EL (cell line): ENCODE data around the gene GALE.
A peak's percentile ranks its signal among the peaks of the same experiment; 100 is the strongest.
"Not testable (repeated sequence)": the region's sequence is repeated elsewhere in the genome, so short reads cannot be mapped to it uniquely, and the experiment has no call there.

Experiments used
- DNase-seq: peaks from one replicate; pipeline ENCODE4 v3.0.0-alpha.2; 2016

The GALE gene

GRCh38 chr1:23800400-23801337, at the start of gene GALE:
Gene GALE, minus strand, starts transcription at chr1:23800754. Its CDS starts 1,747 bp downstream, at chr1:23799007.
- peak; percentile 96 for DNase-seq

GRCh38 chr1:23848673-23849616, 48.4 kb upstream of the GALE start:
- no peak for DNase-seq

DNA sequence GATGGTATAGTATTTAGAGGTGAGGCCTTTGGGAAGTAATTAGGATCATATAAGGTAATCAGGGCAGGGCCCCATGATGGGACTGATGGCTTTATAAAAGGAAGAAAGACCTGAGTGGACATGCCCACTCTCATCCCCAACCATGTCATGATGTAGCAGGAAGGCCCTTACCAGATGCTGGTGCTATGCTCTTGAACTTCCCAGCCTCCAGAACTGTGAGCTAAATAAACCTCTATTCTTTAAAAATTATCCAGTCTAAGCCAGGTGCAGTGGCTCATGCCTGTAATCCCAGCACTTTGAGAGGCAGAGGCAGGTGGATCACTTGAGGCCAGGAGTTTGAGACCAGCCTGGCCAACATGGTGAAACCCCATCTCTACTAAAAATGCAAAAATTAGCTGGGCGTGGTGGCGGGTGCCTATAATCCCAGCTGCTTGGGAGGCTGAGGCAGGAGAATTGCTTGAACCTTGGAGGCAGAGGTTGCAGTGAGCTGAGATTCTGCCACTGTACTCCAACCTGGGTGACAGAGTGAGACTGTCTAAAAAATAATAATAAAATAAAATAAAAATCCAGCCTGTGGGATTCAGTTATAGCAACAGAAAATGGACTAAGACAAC, 47.0 kb upstream of the GALE start:
- DNase-seq, result not testable (repeated sequence)

GRCh38 chr1:23845163-23845562, 44.6 kb upstream of the GALE start:
- DNase-seq, result no peak

GRCh38 chr1:23843644-23844043, 43.1 kb upstream of the GALE start:
- no peak for DNase-seq

DNA sequence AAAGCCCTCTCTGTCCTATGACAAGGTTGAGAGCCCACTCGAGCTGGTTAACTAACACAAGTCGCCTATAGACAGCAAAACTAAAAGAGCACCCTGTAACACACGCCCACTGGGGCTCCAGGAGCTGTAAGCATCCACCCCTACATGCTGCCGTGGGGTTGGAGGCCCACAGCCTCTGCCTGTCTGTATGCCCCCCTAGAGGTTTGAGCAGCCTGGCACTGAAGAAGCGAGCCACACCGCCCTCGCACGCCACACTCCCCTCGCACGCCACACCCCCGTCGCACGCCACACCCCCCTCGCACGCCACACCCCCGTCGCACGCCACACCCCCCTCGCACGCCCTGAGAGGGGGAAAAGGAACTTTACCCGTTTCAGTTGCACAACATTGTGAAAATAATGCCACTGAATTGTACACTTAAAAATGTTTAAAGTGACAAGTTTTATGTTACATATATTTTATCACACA, 37.9 kb upstream of the GALE start:
- peak; percentile 60 for DNase-seq

- no peak for DNase-seq
Measured at GRCh38 chr1:23837908-23838307, 37.4 kb upstream of the GALE start.

DNA sequence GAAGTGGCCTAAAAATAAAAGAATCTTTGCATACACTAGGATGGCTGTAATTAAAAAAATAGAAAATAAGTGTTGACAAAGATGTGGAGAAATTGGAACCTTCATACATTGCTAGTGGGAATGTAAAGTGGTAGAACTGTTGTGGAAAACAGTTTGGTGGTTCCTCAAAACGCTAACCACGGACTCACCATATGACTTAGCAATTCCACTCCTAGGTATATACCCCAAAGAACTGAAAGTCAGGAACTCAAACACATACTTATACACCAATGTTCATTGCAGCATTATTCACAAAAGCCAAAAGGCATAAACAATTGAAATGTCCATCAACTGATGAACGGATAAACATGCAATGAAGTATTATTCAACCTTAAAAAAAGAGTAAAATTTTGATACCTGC, 35.5 kb upstream of the GALE start:
- DNase-seq, result no peak

DNA sequence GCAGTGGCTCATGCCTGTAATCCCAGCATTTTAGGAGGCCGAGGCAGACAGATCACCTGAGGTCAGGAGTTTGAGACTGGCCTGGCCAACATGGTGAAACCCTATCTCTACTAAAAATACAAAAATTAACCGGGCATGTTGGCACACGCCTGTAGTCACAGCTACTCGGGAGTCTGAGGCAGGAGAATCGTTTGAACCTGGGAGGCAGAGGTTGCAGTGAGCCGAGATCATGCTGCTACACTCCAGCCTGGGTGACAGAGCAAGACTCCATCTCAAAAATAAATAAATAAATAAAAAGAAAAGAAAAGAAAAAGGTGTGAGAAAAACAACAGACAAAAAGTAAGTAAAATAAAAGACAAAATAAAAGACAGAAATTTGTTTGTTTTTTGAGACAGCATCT, 33.6 kb upstream of the GALE start:
- not testable (repeated sequence) for DNase-seq

DNA sequence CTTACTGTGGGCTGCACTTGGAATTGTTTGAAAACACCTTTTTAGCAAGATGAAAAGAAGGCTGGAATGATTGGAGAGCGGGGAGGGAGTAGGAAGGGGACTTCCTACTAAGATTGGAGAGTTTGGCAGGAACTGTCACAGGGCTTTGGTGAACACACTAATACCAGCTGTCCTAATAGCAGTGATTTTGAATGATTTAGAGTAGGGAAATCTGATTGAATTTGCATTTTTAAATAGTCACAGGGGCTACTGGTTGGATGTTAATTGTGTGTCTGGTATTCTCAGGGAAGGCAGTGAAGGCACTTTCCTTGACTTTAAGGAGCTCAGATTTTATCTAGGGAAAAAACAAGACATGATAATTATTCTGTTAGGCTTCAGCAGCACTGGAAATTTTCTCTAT, 27.2 kb upstream of the GALE start:
- no peak for DNase-seq

GRCh38 chr1:23826590-23826989, 26.0 kb upstream of the GALE start:
- DNase-seq, result not testable (repeated sequence)

DNA sequence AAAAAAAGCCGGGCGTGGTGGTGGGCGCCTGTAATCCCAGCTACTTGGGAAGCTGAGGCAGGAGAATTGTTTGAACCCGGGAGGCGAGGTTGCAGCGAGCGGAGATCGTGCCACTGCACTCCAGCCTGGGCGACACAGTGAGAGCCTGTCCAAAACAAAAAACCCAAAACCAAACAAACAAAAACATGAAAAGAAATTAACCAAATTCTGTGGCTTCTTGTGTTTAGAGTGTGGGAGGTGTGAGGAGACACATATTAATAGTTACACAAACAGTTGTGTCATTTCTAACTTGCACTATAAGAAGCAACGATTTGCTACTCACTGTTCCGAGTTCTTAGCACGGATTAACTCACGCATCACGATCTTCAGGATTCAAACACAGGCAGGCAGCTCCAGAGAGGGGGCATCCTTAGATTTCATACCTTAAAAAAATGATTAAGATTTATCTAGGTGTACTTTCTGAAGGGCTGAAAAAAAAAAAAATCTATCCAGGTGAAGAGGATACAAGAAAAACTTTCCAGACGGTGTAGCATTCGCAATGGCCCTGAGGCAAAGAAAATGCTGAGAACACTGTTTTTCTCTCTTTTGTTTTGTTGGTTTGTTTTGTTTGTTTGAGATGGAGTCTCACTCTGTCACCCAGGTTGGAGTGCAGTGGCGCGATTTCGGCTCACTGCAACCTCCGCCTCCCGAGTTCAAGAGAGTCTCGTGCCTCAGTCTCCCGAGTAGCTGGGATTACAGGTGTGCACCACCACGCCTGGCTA, 25.4 kb upstream of the GALE start:
- no peak for DNase-seq

GRCh38 chr1:23825076-23825761, 24.7 kb upstream of the GALE start, which contains the start of gene HMGCL:
Gene HMGCL, minus strand, starts transcription at chr1:23825429. Its CDS starts 14 bp downstream, at chr1:23825415.
- DNase-seq, result peak; percentile 91

- no peak for DNase-seq
Measured at GRCh38 chr1:23824711-23825075, 24.1 kb upstream of the GALE start.

GRCh38 chr1:23823767-23824166, 23.2 kb upstream of the GALE start:
- no peak for DNase-seq

DNA sequence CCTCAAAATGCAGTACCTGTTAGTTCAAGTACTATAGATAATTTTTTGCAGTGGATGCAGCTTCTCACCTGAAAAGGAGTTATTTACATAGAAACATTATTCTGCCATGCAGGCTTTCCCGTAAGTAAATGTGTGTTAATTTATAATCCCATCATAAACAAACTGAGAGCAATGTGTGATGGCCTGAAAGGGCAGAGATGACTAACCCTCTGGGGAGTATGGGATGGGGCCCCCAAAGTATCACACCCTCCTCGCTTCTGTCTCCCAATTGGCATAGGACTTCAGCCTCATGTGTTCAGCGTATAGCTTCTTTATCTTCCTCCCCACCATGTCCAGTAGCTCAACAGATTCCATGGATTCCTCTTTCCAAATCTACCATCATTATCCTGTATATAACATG, 17.1 kb upstream of the GALE start:
- no peak for DNase-seq

GRCh38 chr1:23816906-23817305, 16.4 kb upstream of the GALE start:
- no peak for DNase-seq

- DNase-seq, result no peak
Measured at GRCh38 chr1:23816361-23816760, 15.8 kb upstream of the GALE start.

GRCh38 chr1:23814016-23814415, 13.5 kb upstream of the GALE start:
- no peak for DNase-seq

DNA sequence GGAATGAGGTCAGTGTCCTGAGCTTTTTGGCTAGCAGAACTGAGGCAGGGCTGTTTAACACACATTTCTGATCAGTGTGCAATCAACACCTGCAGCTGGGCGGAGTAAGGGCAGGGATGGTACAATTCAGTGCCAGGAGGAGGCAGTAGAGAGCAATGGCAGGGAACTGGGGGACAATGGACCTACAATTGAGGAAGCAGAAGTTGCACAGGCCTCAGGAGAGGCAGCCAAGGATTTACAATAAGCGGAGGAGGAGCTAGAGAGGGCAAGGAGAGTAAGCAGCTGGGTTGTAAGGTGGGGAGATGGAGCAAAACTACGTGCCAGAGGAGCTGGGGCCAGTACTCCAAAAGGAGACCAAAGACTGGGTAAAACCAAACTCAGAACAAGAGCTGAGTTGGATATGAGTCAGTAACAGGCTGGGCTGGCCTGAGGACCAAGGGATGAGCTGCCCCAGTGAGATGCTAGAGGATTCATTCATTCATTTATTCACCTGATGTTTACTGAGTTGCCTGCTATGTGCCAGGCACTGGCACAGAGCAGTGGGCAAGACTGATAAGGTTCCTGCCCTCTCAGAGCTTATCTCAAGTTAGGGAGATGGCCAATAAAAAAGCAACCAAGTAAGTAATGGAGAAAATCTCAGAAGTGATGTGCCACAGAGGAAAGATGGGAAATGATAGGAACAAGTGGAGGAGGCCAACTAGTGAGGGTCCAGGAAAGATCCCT, 10.4 kb upstream of the GALE start:
- no peak for DNase-seq

DNA sequence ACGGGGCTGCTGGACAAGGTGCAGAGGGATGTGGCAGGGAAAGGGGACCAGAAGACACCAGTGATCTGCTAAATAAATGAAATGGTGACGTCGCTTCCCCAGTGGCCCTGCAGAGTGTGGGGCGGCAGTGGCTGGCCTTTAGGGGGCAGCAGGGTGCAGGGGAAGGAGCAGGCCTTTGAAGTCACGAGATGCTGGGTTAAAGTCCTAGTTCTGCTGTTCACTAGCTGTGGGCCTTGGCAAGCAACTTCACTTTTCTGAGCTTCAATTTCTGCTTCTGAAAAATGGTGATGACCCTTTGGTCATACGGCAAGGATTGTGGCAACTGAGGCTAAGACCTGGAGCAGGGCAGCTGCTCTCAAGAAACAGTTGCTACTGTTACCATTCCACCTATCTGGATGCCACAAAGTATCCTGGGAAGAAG, 9.2 kb upstream of the GALE start:
- DNase-seq, result peak; percentile 71
